Measurements from ENCODE around the gene RAB44.
"Not testable (repeated sequence)": the region's sequence is repeated elsewhere in the genome, so short reads cannot be mapped to it uniquely, and the experiment has no call there.

Gene RAB44

GRCh38 chr6:36702656-36703055 lies 5.0 kb downstream of the RAB44 start:
- H3K4me1 ChIP-seq (ENCODE audit: insufficient read depth, low read length), result no peaks in the 10 kb centered on the region
- no peaks in the 10 kb centered on the region for H3K27me3 ChIP-seq (ENCODE audit: control insufficient read depth in 1 of 2, insufficient read depth in 2 of 2, low read length in 2 of 2)
- H3K9me3 ChIP-seq (ENCODE audit: low read length), result no peaks in the 10 kb centered on the region
- H3K9ac ChIP-seq (ENCODE audit: low read length), result no peak overlapping the region
- no peak overlapping the region for H3K4me3 ChIP-seq (ENCODE audit: low read depth in 1 of 2, low read length in 2 of 2)
- no peaks in the 10 kb centered on the region for H3K36me3 ChIP-seq (ENCODE audit: insufficient read depth, low read length)
- no peak overlapping the region for H3K27ac ChIP-seq (ENCODE audit: low read depth, low read length)

GRCh38 chr6:36703081-36703606 lies 5.5 kb downstream of the RAB44 start:
- Histone ChIP-seq H3K4me1 (ENCODE audit: insufficient read depth, low read length) (no peaks in the 10 kb centered on the region), H3K36me3 (ENCODE audit: insufficient read depth, low read length) (no peaks in the 10 kb centered on the region), H3K9ac (ENCODE audit: low read length) (no peak overlapping the region), H3K9me3 (ENCODE audit: low read length) (no peaks in the 10 kb centered on the region), H3K27me3 (ENCODE audit: control insufficient read depth in 1 of 2, insufficient read depth in 2 of 2, low read length in 2 of 2) (no peaks in the 10 kb centered on the region), H3K27ac (ENCODE audit: low read depth, low read length) (no peak overlapping the region), H3K4me3 (ENCODE audit: low read depth in 1 of 2, low read length in 2 of 2) (no peak overlapping the region)

GRCh38 chr6:36703982-36704381 lies 6.4 kb downstream of the RAB44 start:
- no peaks in the 10 kb centered on the region for H3K4me1 ChIP-seq (ENCODE audit: insufficient read depth, low read length)
- H3K9ac ChIP-seq (ENCODE audit: low read length), result no peak overlapping the region
- H3K27me3 ChIP-seq (ENCODE audit: control insufficient read depth in 1 of 2, insufficient read depth in 2 of 2, low read length in 2 of 2), result no peaks in the 10 kb centered on the region
- no peaks in the 10 kb centered on the region for H3K9me3 ChIP-seq (ENCODE audit: low read length)
- H3K36me3 ChIP-seq (ENCODE audit: insufficient read depth, low read length), result no peaks in the 10 kb centered on the region
- H3K4me3 ChIP-seq (ENCODE audit: low read depth in 1 of 2, low read length in 2 of 2), result no peak overlapping the region
- H3K27ac ChIP-seq (ENCODE audit: low read depth, low read length), result no peak overlapping the region

GRCh38 chr6:36704961-36705577 lies 7.4 kb downstream of the RAB44 start:
- not testable (repeated sequence) for H3K27me3 ChIP-seq (ENCODE audit: control insufficient read depth in 1 of 2, insufficient read depth in 2 of 2, low read length in 2 of 2); H3K4me1 ChIP-seq (ENCODE audit: insufficient read depth, low read length); H3K9ac ChIP-seq (ENCODE audit: low read length); H3K9me3 ChIP-seq (ENCODE audit: low read length); H3K4me3 ChIP-seq (ENCODE audit: low read depth in 1 of 2, low read length in 2 of 2); H3K27ac ChIP-seq (ENCODE audit: low read depth, low read length); H3K36me3 ChIP-seq (ENCODE audit: insufficient read depth, low read length)

- Histone ChIP-seq H3K4me3 (ENCODE audit: low read depth in 1 of 2, low read length in 2 of 2) (no peak overlapping the region), H3K9ac (ENCODE audit: low read length) (no peak overlapping the region), H3K9me3 (ENCODE audit: low read length) (no peaks in the 10 kb centered on the region), H3K27ac (ENCODE audit: low read depth, low read length) (no peak overlapping the region), H3K27me3 (ENCODE audit: control insufficient read depth in 1 of 2, insufficient read depth in 2 of 2, low read length in 2 of 2) (no peaks in the 10 kb centered on the region), H3K4me1 (ENCODE audit: insufficient read depth, low read length) (no peaks in the 10 kb centered on the region), H3K36me3 (ENCODE audit: insufficient read depth, low read length) (no peaks in the 10 kb centered on the region)
Measured at GRCh38 chr6:36706339-36706738, 8.7 kb downstream of the RAB44 start.

- Histone ChIP-seq H3K9ac (ENCODE audit: low read length) (no peak overlapping the region), H3K4me1 (ENCODE audit: insufficient read depth, low read length) (no peaks in the 10 kb centered on the region), H3K9me3 (ENCODE audit: low read length) (no peaks in the 10 kb centered on the region), H3K27me3 (ENCODE audit: control insufficient read depth in 1 of 2, insufficient read depth in 2 of 2, low read length in 2 of 2) (no peaks in the 10 kb centered on the region), H3K27ac (ENCODE audit: low read depth, low read length) (no peak overlapping the region), H3K36me3 (ENCODE audit: insufficient read depth, low read length) (no peaks in the 10 kb centered on the region), H3K4me3 (ENCODE audit: low read depth in 1 of 2, low read length in 2 of 2) (no peak overlapping the region)
Measured at GRCh38 chr6:36712816-36713215, 15.2 kb downstream of the RAB44 start.

- H3K9me3 ChIP-seq (ENCODE audit: low read length), result no peaks in the 10 kb centered on the region
- no peaks in the 10 kb centered on the region for H3K4me1 ChIP-seq (ENCODE audit: insufficient read depth, low read length)
- H3K4me3 ChIP-seq (ENCODE audit: low read depth in 1 of 2, low read length in 2 of 2), result no peak overlapping the region
- no peak overlapping the region for H3K9ac ChIP-seq (ENCODE audit: low read length)
- no peaks in the 10 kb centered on the region for H3K27me3 ChIP-seq (ENCODE audit: control insufficient read depth in 1 of 2, insufficient read depth in 2 of 2, low read length in 2 of 2)
- H3K27ac ChIP-seq (ENCODE audit: low read depth, low read length), result no peak overlapping the region
- H3K36me3 ChIP-seq (ENCODE audit: insufficient read depth, low read length), result no peaks in the 10 kb centered on the region
Measured at GRCh38 chr6:36713846-36714245, 16.2 kb downstream of the RAB44 start.

GRCh38 chr6:36714511-36714910 lies 16.9 kb downstream of the RAB44 start:
- Histone ChIP-seq H3K27ac (ENCODE audit: low read depth, low read length) (no peak overlapping the region), H3K4me1 (ENCODE audit: insufficient read depth, low read length) (no peaks in the 10 kb centered on the region), H3K36me3 (ENCODE audit: insufficient read depth, low read length) (no peaks in the 10 kb centered on the region), H3K9ac (ENCODE audit: low read length) (no peak overlapping the region), H3K27me3 (ENCODE audit: control insufficient read depth in 1 of 2, insufficient read depth in 2 of 2, low read length in 2 of 2) (no peaks in the 10 kb centered on the region), H3K9me3 (ENCODE audit: low read length) (no peaks in the 10 kb centered on the region), H3K4me3 (ENCODE audit: low read depth in 1 of 2, low read length in 2 of 2) (no peak overlapping the region)

GRCh38 chr6:36715469-36715868 lies 17.8 kb downstream of the RAB44 start:
- H3K27me3 ChIP-seq (ENCODE audit: control insufficient read depth in 1 of 2, insufficient read depth in 2 of 2, low read length in 2 of 2), result no peaks in the 10 kb centered on the region
- H3K27ac ChIP-seq (ENCODE audit: low read depth, low read length), result no peak overlapping the region
- H3K4me1 ChIP-seq (ENCODE audit: insufficient read depth, low read length), result no peaks in the 10 kb centered on the region

GRCh38 chr6:36716476-36717093 lies 19.0 kb downstream of the RAB44 start:
- Histone ChIP-seq H3K4me1 (ENCODE audit: insufficient read depth, low read length) (no peaks in the 10 kb centered on the region), H3K9ac (ENCODE audit: low read length) (no peak overlapping the region), H3K36me3 (ENCODE audit: insufficient read depth, low read length) (no peaks in the 10 kb centered on the region), H3K27ac (ENCODE audit: low read depth, low read length) (no peak overlapping the region), H3K4me3 (ENCODE audit: low read depth in 1 of 2, low read length in 2 of 2) (no peak overlapping the region), H3K9me3 (ENCODE audit: low read length) (no peaks in the 10 kb centered on the region), H3K27me3 (ENCODE audit: control insufficient read depth in 1 of 2, insufficient read depth in 2 of 2, low read length in 2 of 2) (peaks cover 0 to 5% of the 10 kb centered on the region in 2 donors)

More at GRCh38 chr6:36715469-36715868, 17.8 kb downstream of the RAB44 start:
- Histone ChIP-seq H3K9me3 (ENCODE audit: low read length) (no peaks in the 10 kb centered on the region), H3K9ac (ENCODE audit: low read length) (no peak overlapping the region), H3K4me3 (ENCODE audit: low read depth in 1 of 2, low read length in 2 of 2) (no peak overlapping the region), H3K36me3 (ENCODE audit: insufficient read depth, low read length) (no peaks in the 10 kb centered on the region)

GRCh38 chr6:36717231-36717825 lies 19.7 kb downstream of the RAB44 start:
- Histone ChIP-seq H3K9ac (ENCODE audit: low read length) (no peak overlapping the region), H3K27ac (ENCODE audit: low read depth, low read length) (no peak overlapping the region), H3K9me3 (ENCODE audit: low read length) (no peaks in the 10 kb centered on the region), H3K36me3 (ENCODE audit: insufficient read depth, low read length) (no peaks in the 10 kb centered on the region), H3K4me1 (ENCODE audit: insufficient read depth, low read length) (no peaks in the 10 kb centered on the region), H3K4me3 (ENCODE audit: low read depth in 1 of 2, low read length in 2 of 2) (no peak overlapping the region), H3K27me3 (ENCODE audit: control insufficient read depth in 1 of 2, insufficient read depth in 2 of 2, low read length in 2 of 2) (peaks cover 0 to 5% of the 10 kb centered on the region in 2 donors)

All from muscle layer of colon (tissue), 2 donors.